Liver (tissue), 3 donors: ENCODE measurements around the gene COL9A1.

Source experiments
- ATF3 ChIP-seq: IDR thresholded peaks from 2 replicates; pipeline ENCODE4 v1.6.1; 2016; ENCODE audit warnings: antibody characterized with exemption
- CTCF ChIP-seq: fragments of 150-350 bp; IDR thresholded peaks from 2 replicates; pipeline ENCODE4 v1.5.1; 2017; ENCODE audit warnings: improper control_type of control experiment, low read depth, low read length; ENCODE audit not compliant: missing input control
- FOXA1 ChIP-seq: IDR thresholded peaks from 2 replicates; pipeline ENCODE4 v1.6.1; 2016; ENCODE audit warnings: antibody characterized with exemption
- GABPA ChIP-seq, 2 donors: IDR thresholded peaks in 1 of 2; conservative IDR thresholded peaks in 1 of 2; 2 replicates each; pipeline ENCODE4 v1.6.1; 2016; ENCODE audit warnings: antibody characterized with exemption in 2 of 2, mild to moderate bottlenecking in 1 of 2, moderate library complexity in 1 of 2
- JUND ChIP-seq, 2 donors: IDR thresholded peaks; 2 replicates each; pipeline ENCODE4 v1.6.1; 2016; ENCODE audit warnings: antibody characterized with exemption in 2 of 2
- RAD21 ChIP-seq, 2 donors: IDR thresholded peaks; 2 replicates each; pipeline ENCODE4 v1.6.1; 2016; ENCODE audit warnings: antibody characterized with exemption in 2 of 2, mild to moderate bottlenecking in 2 of 2
- YY1 ChIP-seq: IDR thresholded peaks from 2 replicates; pipeline ENCODE4 v1.6.1; 2016; ENCODE audit warnings: antibody characterized with exemption, mild to moderate bottlenecking
- donor health status: healthy.
- donor health status: healthy.

- TF ChIP-seq GABPA (IDR thresholded peaks at IDR 0.05 in 1 of 2, conservative IDR thresholded peaks at IDR 0.05 in 1 of 2), result no peak
- no peak for TF ChIP-seq CTCF
- no peak for TF ChIP-seq JUND (IDR thresholded peaks at IDR 0.05)
- no peak for TF ChIP-seq RAD21 (IDR thresholded peaks at IDR 0.05)
- TF ChIP-seq FOXA1, result no peak
- no peak for TF ChIP-seq ATF3
- no peak for TF ChIP-seq YY1
Observed at GRCh38 chr6:70272071-70272470, 30.8 kb downstream of the COL9A1 start.
